Stimulated activated CD8-positive, alpha-beta memory T cell treated with anti-CD3 and anti-CD28 coated beads, Interleukin-12 subunit alpha, Interleukin-12 subunit beta, amount 100 ng/mL, for 24 hours (primary cell): ENCODE data around the gene COPS9.

Experiments
- DNase-seq: peaks from one replicate; pipeline ENCODE4 v3.0.0-alpha.2; 2020; ENCODE audit errors: extremely low read depth

Gene COPS9

DNA sequence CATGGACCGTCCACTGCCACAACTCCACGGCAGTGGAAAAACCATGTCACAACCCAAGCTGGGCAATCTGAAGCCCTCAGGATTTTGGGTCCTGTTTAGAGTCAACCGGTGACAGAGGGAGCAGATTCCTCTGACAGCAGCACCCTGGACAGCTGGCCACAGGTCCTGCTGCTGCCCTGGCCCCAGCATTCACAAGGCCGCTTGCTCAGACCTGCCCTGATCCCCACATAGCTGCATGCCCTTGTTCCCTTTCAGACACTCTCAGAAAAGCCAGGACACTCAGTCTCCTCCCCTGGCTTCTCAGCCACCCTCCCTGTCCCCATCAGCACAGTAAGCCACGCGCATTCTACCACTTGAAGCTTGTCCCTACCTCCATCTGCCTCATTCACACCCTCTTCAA lies 1.6 kb downstream of the COPS9 start:
- no peak for DNase-seq

- no peak for DNase-seq
Observed at GRCh38 chr2:240133401-240133800, 2.7 kb downstream of the COPS9 start.

GRCh38 chr2:240132651-240132980 lies 3.5 kb downstream of the COPS9 start:
- no peak for DNase-seq

- no peak for DNase-seq
Observed at GRCh38 chr2:240131941-240132650, 4.0 kb downstream of the COPS9 start.

DNA sequence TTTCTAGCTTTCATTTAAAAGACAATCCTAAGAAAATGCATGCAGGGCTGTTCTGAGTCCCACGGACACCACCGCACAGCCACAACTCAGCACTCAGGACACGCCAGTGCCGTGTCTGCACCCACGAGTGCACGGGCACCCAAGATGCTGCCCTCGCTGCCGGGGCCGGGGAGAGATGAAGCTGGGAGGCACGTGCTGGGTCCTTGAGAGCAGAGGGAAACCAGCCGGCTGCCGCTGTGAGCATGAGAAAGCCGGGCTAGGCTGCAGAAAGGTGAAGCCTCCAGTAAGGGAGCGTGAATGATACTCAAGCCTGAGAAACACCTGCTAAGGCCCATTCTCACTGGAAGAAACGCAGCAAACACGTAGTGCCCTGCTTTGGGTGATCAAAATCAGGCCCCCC lies 4.8 kb downstream of the COPS9 start:
- DNase-seq: no peak

GRCh38 chr2:240130393-240131195 lies 5.5 kb downstream of the COPS9 start:
- DNase-seq: no peak

DNA sequence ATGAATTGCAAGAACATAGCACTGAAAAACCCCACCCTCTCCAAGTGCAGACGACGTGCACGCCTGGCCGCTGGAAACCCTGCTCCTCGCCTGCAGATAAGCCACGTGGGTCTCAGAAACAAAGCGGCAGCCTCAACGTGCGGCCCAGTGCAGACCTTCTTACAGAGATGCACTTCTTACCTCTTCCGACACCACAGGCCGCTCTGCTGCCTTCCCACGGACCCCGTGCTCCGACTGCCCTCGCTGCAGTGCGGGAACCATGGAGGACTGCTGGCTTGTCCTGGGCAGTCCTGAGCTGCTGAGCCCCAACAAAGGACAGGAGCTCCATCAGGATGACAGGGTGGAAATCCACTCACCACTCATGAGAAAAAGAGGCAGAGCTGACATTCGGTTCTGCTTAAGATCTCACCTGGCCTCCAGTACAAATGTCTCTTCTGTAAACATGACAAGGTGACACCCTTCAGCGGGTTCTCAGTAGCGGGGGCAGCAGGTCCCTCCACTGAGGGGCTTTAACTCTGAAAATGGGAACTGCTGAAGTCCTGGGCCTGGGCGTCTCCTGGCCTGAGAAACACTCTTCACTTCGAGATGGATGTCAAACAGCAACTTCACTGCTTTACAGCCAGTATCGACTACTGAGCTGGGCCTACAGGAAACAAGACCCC lies 6.2 kb downstream of the COPS9 start:
- DNase-seq: no peak

DNA sequence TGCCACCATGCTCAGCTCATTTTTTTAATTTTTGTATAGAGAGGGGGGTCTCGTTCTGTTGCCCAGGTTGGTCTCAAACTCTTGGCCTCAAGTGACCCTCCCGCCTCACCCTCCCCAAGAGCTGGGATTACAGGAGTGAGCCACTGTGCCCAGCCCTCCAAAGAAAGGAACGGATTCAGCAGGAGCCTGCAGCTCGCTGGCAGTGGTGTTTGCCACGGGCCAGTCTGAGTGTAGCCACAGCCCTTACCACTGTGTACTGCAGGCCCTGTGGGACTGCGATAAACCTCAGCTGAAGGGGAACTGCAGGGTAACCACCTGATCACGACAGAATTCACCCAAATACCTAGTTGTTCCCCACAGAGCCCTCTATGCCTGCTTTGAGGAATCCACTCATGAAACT lies 6.8 kb downstream of the COPS9 start:
- no peak for DNase-seq

DNA sequence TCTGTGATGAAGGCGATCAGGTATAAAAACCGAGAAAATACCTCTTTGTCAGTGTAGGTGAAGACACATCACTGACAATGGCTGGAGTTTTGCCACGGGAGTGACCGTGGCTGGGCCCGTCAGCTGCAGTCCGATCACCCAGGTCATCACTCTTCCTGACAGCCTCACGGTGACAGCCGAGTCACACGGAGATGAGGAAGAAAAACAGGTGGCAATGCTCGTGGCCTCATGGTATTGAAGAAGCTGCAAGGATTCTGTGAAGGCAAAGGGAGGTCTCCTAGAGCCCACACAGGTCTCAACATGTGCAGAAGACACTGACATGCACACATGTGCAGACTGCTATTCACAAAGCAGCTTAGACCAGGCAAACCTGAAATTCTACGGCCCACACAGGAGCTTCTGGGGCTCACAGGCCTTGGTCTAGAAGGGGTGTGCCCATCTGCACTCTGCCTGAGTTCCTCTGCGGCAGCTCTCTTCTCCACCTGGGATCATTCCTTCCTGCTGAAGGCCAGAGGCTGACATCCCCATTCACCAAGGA lies 7.4 kb downstream of the COPS9 start:
- DNase-seq: no peak

DNA sequence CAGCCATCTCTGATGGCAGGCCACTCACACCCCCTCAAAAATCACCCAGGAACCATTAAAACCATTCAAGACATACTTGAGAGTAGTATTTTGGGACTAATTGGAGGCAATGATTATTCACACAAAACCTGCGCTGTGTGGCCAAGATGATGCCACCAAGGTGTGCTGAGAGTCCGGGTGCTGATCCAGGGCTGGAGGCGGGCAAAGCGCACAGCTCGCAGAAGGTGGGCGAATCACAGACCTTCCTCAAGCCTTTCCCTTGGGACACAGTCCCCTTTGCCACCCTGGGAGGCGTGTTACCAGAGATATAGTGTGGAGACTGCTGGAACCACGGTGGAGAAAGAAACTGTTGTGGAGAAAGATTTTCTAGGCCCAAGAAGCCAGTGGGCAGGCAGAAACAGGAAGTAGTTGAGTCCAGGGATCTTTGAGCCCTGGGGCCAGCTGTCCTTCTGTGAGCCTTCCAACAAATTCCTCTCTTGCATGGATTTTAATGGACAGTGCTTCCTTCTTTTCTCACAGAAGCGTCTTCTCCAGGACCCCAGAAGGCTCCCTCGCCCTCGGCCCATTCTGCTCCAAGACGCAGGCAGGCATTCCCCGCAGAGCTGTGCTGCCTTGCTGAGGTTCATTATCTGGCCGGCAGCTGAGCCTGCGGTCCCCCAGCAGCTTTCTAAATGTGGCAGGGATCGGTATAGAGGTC lies 8.0 kb downstream of the COPS9 start:
- DNase-seq: no peak

DNA sequence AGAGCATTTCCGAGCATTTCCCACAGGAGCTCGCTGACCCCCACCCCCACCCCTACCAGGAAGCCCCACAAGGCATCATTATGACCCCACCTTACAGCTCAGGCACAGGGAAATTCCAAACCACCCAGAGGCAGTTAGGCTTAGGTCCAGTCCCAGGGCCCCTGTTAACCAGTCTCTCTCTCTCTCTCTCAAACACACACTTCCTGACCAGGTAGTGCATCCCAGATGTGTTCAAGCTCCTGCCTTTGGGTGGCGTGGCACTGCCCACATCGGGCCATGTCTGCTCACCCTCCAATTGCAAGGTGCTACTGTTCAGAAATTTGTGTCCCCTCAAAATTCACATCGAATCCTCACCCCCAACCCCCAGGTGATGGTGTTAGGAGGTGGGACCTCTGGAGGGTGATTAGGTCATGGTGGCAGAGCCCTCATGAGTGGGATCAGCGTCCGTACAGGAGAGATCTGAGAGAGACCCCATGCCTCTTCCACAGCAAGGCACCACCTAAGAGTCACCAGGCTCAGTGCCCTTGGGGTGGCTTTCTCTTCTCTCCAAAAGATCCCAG lies 8.8 kb downstream of the COPS9 start:
- DNase-seq: no peak

DNA sequence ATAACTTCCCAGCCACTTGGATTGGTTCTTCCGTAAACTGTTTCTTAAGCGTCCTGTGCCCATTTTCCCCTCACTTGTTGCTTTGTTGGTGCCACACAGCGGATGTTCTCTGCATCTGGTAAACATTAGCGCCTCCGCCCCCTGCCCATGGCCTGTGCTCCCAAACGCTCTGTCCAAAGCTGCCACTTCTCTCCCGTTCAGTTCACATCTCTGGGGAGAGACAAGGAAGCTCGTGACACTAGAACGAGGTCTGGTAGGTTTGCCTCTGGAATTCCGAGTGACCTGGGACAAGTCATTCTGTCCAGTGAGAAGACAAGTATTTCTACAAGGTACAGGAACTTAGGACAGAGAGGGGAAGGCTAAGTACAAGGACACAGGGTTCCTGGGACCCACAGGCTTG lies 9.4 kb downstream of the COPS9 start:
- DNase-seq: no peak

DNA sequence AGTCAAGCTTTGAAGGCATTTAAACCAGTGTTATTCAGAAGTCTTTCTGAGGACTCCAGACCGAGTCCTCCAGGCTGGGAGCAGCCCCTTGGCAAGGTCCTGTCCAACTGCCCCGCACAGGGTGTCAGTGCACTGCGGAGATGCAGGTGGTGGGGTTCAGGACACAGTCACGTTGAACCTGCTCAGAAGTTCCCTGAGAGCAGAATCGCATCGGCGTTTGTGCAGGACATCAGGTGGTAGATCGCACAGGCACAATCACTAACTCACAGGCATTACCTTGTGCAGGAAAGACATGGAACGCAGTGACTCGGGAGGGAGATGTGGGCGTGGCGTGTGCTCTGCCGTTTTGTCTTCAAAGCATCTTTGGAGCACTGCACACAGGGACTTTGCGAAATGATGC lies 10.4 kb downstream of the COPS9 start:
- DNase-seq: no peak

DNA sequence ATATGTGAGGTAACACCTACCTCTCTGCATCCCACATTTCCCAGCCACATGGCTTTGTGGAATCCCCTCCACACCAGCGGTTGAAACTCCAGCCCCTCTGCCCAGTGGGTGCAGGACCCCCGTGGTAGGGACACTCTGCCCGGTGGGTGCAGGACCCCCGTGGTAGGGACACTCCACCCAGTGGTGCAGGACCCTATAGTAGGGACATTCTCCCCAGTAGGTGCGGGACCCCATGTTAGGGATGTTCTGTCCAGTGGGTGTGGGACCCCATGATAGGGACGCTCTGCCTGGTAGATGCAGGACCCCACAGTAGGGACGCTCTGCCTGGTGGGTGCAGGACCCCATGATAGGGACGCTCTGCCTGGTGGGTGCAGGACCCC lies 11.5 kb downstream of the COPS9 start:
- no peak for DNase-seq

- DNase-seq: no peak
Observed at GRCh38 chr2:240123821-240124650, 12.1 kb downstream of the COPS9 start.

DNA sequence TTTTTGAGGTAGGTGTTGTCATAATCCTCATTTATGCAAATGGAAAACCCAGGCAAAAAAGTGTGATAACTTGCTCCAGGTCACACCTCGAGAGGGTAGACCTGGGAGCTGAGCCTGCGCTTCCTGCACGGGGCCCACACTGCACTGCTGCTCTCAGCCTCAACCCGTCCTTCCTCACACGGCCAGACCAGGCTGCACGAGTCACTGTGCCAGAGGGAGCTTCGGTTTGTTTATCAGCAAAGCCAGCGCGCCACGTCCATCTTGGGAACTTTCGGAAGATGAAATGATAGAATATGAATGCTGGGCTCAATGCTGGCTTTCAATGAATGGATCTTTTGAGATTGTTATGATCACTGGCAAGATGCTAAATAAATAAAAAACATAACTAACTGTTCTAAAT lies 14.4 kb downstream of the COPS9 start:
- DNase-seq: no peak

- DNase-seq: no peak
Observed at GRCh38 chr2:240121190-240121589, 14.9 kb downstream of the COPS9 start.

- DNase-seq: no peak
Observed at GRCh38 chr2:240114233-240114632, 21.9 kb downstream of the COPS9 start.

- DNase-seq: no peak
Observed at GRCh38 chr2:240112914-240113690, 23.0 kb downstream of the COPS9 start.

DNA sequence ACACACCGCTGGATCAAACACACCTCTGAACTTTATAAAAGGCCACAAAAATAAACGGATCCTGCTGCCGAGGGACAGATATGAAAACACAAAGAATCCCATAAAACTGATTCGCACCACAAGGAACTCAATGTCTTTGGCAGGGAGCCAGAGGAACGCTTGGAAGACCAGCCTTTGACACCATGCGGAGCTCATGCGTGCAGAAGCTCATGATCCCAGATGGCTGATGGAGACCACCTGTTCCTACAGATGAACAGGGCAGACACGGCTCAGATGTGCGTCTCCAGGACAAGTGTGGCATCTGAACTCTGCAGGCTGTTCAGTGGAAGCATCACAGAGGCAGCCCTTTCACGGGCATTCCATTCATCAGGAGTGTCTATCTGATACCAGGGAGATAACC lies 24.9 kb downstream of the COPS9 start:
- no peak for DNase-seq
